Body of pancreas (tissue), 4 donors: ENCODE measurements around the gene DRICH1.
"Not testable (repeated sequence)": the region's sequence is repeated elsewhere in the genome, so short reads cannot be mapped to it uniquely, and the experiment has no call there.

ENCODE experiments used
- CTCF ChIP-seq, 7 experiments: fragments of 450-650 bp in 4 of 7; fragments of 200-600 bp in 3 of 7; sonication (generic) in 3 of 7; IDR thresholded peaks; one replicate each; pipeline ENCODE4 v1.5.1; 2016 to 2019; ENCODE audit warnings: antibody characterized with exemption in 7 of 7
- POLR2A ChIP-seq, 3 donors: fragments of 450-650 bp; IDR thresholded peaks; one replicate each; pipeline ENCODE4 v1.6.1; 2016; ENCODE audit warnings: antibody characterized with exemption in 3 of 3, mild to moderate bottlenecking in 2 of 3

- TF ChIP-seq CTCF, POLR2A (IDR thresholded peaks at IDR 0.05): not testable (repeated sequence)
Observed at GRCh38 chr22:23676841-23677700, 45.0 kb upstream of the DRICH1 start.
